GM23338 (cell line): ENCODE data around the gene DOCK1. TPM values are rescaled to one million over a fixed set of nuclear protein-coding genes. Genes with fewer than 3 reads are reported as not detected.

Experiments used
- ATAC-seq: fragments of 200-7000 bp; cut with Tn5 transposase; 3 replicates; pipeline ENCODE4 v1.9.1; 2020
- DNase-seq: peaks from one replicate; pipeline ENCODE4 v3.0.0-alpha.2; 2015; ENCODE audit warnings: low spot score
- H2AFZ ChIP-seq: fragments of 200-600 bp; sonication (generic); 2 replicates; pipeline ENCODE4 v1.8.0; 2016; ENCODE audit warnings: antibody characterized with exemption, mild to moderate bottlenecking, moderate library complexity
- H3F3A ChIP-seq: fragments of 200-600 bp; sonication (generic); replicated peaks from 2 replicates; pipeline ENCODE4 v1.8.0; 2017; ENCODE audit warnings: antibody characterized with exemption, mixed run types, low read depth
- H3K27ac ChIP-seq: fragments of 200-600 bp; sonication (generic); 2 replicates; pipeline ENCODE4 v1.6.1; 2016; ENCODE audit warnings: low read depth
- H3K27me3 ChIP-seq: fragments of 200-600 bp; sonication (generic); 2 replicates; pipeline ENCODE4 v1.8.0; 2016; ENCODE audit warnings: mild to moderate bottlenecking, mixed run types, moderate library complexity; ENCODE audit not compliant: insufficient read depth
- H3K36me3 ChIP-seq: fragments of 200-600 bp; sonication (generic); 2 replicates; pipeline ENCODE4 v1.8.0; 2016; ENCODE audit warnings: mild to moderate bottlenecking; ENCODE audit not compliant: insufficient read depth
- H3K4me1 ChIP-seq: fragments of 200-600 bp; sonication (generic); 2 replicates; pipeline ENCODE4 v1.8.0; 2016; ENCODE audit warnings: mild to moderate bottlenecking, moderate library complexity; ENCODE audit not compliant: insufficient read depth
- H3K4me2 ChIP-seq: fragments of 200-600 bp; sonication (generic); 2 replicates; pipeline ENCODE4 v1.7.1; 2017; ENCODE audit warnings: mixed run types
- H3K4me3 ChIP-seq: fragments of 200-600 bp; sonication (generic); 2 replicates; pipeline ENCODE4 v1.6.1; 2016; ENCODE audit warnings: mixed run types
- H3K79me2 ChIP-seq: fragments of 200-600 bp; sonication (generic); replicated peaks from 2 replicates; pipeline ENCODE4 v1.8.0; 2017; ENCODE audit warnings: mild to moderate bottlenecking; ENCODE audit not compliant: insufficient read depth
- H3K9me2 ChIP-seq: fragments of 200-600 bp; sonication (generic); 2 replicates; pipeline ENCODE4 v1.8.0; 2017; ENCODE audit not compliant: insufficient read depth
- H4K20me1 ChIP-seq: fragments of 200-600 bp; sonication (generic); replicated peaks from 2 replicates; pipeline ENCODE4 v1.8.0; 2017; ENCODE audit warnings: mild to moderate bottlenecking; ENCODE audit not compliant: insufficient read depth
- H3K27ac Mint-ChIP-seq: 2 replicates; pipeline ENCODE4 v1.8.0; 2020; ENCODE audit warnings: inconsistent platforms, mild to moderate bottlenecking, moderate library complexity, mixed read lengths
- H3K27me3 Mint-ChIP-seq: 3 replicates; pipeline ENCODE4 v1.8.0; 2022; ENCODE audit warnings: low read depth, mild to moderate bottlenecking, moderate library complexity, mixed read lengths, inconsistent platforms; ENCODE audit not compliant: insufficient read depth, poor library complexity
- H3K36me3 Mint-ChIP-seq: 3 replicates; pipeline ENCODE4 v1.8.0; 2021; ENCODE audit warnings: low read depth, mild to moderate bottlenecking, inconsistent platforms, moderate library complexity, mixed read lengths
- H3K4me1 Mint-ChIP-seq: 3 replicates; pipeline ENCODE4 v1.8.0; 2020; ENCODE audit warnings: mild to moderate bottlenecking, inconsistent platforms, mixed read lengths
- H3K4me3 Mint-ChIP-seq: 3 replicates; pipeline ENCODE4 v1.8.0; 2021; ENCODE audit warnings: moderate library complexity, mild to moderate bottlenecking, inconsistent platforms, mixed read lengths
- H3K9me3 Mint-ChIP-seq: 3 replicates; pipeline ENCODE4 v1.8.0; 2020; ENCODE audit warnings: moderate library complexity, mild to moderate bottlenecking, inconsistent platforms, mixed read lengths
- CREB1 ChIP-seq: fragments of 250-450 bp; sonication (Bioruptor Pico); IDR thresholded peaks from 2 replicates; pipeline ENCODE4 v1.5.0; 2020; ENCODE audit warnings: low read depth, mild to moderate bottlenecking, moderate library complexity
- CTCF ChIP-seq, 2 experiments: fragments of 200-600 bp in 1 of 2; sonication (generic) in 1 of 2; conservative IDR thresholded peaks; 2 replicates each; pipeline versions ENCODE4 v1.5.1 to v1.6.1; 2016 to 2017; ENCODE audit warnings: antibody characterized with exemption in 2 of 2, low read depth in 2 of 2, mild to moderate bottlenecking in 2 of 2, moderate library complexity in 1 of 2
- NANOG ChIP-seq: IDR thresholded peaks from 2 replicates; pipeline ENCODE4 v1.6.1; 2016; ENCODE audit warnings: antibody characterized with exemption, borderline replicate concordance
- POLR2AphosphoS5 ChIP-seq: IDR thresholded peaks from 2 replicates; pipeline ENCODE4 v1.6.1; 2016; ENCODE audit warnings: antibody characterized with exemption, low read depth
- STAT1 ChIP-seq: IDR thresholded peaks from one replicate; pipeline ENCODE4 v1.6.1; 2016; ENCODE audit warnings: antibody characterized with exemption; ENCODE audit not compliant: unreplicated experiment
- ZNF114 ChIP-seq: fragments of 250-450 bp; sonication (Bioruptor Pico); IDR thresholded peaks from 2 replicates; pipeline ENCODE4 v1.5.0; 2020; ENCODE audit warnings: mild to moderate bottlenecking, moderate library complexity
- ZNF462 ChIP-seq: fragments of 250-450 bp; sonication (Bioruptor Pico); IDR thresholded peaks from 2 replicates; pipeline ENCODE4 v1.5.0; 2020; ENCODE audit warnings: mild to moderate bottlenecking, moderate library complexity
- polyA plus RNA-seq: library from polyadenylated mRNA; unstranded; fragments of >200 nt; fragmentation: Nextera tagmentation; extraction: Ambion mirVana; gene quantifications from 2 replicates; pipeline ENCODE4 v1.2.1, GENCODE V29; 2016
- total RNA-seq: library from RNA; depleted of rRNA; stranded (reverse); fragments of >200 nt; shearing (Covaris generic); gene quantifications from 2 replicates; pipeline ENCODE4 v1.2.3, GENCODE V29; 2014

DOCK1 gene
- total and polyA plus RNA-seq, 2 experiments from 2014 or later, result 13.2 to 55.3 TPM

- no peaks in the 10 kb centered on the region for H3K79me2 ChIP-seq
- no peaks in the 10 kb centered on the region for H3F3A ChIP-seq
- no peak for DNase-seq
- Mint-ChIP-seq H3K27ac (no peak overlapping the region), H3K4me1 (peaks cover 15% of the 10 kb centered on the region), H3K9me3 (no peaks in the 10 kb centered on the region), H3K36me3 (peaks cover 5% of the 10 kb centered on the region; the same call in 1 of the 3 replicates), H3K27me3 (peaks cover 4% of the 10 kb centered on the region), H3K4me3 (no peak overlapping the region)
- no peaks in the 10 kb centered on the region for H4K20me1 ChIP-seq
- no peaks in the 10 kb centered on the region for H3K9me2 ChIP-seq
- no peak overlapping the region for H3K27ac ChIP-seq
- no peaks in the 10 kb centered on the region for H3K27me3 ChIP-seq
- no peak overlapping the region for H3K4me3 ChIP-seq
- no peak for ATAC-seq
- H3K4me2 ChIP-seq, result no peak overlapping the region
- TF ChIP-seq CREB1 (CRISPR knock-in tag) (no peak), POLR2AphosphoS5 (no peak), NANOG (no peak), CTCF (conservative IDR thresholded peaks at IDR 0.05; ENCODE audit: low read depth in 2 of 2) (no peak), ZNF462 (CRISPR knock-in tag) (no peak), ZNF114 (CRISPR knock-in tag) (no peak), STAT1 (no peak)
- peaks cover 9% of the 10 kb centered on the region for H3K4me1 ChIP-seq
- H2AFZ ChIP-seq, result no peak overlapping the region
- no peaks in the 10 kb centered on the region for H3K36me3 ChIP-seq
Observed at GRCh38 chr10:127400216-127400615, 495.0 kb downstream of the DOCK1 start.
